CD4-positive, alpha-beta memory T cell (primary cell): Measurements from ENCODE around the gene GADD45G. TPM values are rescaled to one million over a fixed set of nuclear protein-coding genes. Genes with fewer than 3 reads are reported as not detected.
A peak's percentile ranks its signal among the peaks of the same experiment; 100 is the strongest.

Source experiments
- CTCF ChIA-PET: fragments of 350-600 bp; sonication (Branson Sonifier 250); formaldehyde crosslinking; loops from one replicate; lab custom pipeline; 2021; ENCODE audit warnings: inconsistent platforms; ENCODE audit not compliant: partially characterized antibody; lab: Charles Lee
- POLR2A ChIA-PET: fragments of 350-600 bp; sonication (Branson Sonifier 250); formaldehyde crosslinking; loops from one replicate; lab custom pipeline; 2021; ENCODE audit not compliant: partially characterized antibody; lab: Charles Lee
- DNase-seq, 5 donors: peaks; one replicate each; pipeline versions ENCODE4 v3.0.0 to v3.0.0-alpha.2; 2020 to 2022; ENCODE audit warnings: mixed read lengths in 1 of 5
- H3K27ac ChIP-seq: one replicate; pipeline ENCODE4 v1.7.0; 2013; ENCODE audit warnings: low read depth, low read length
- H3K27me3 ChIP-seq: 2 replicates; pipeline ENCODE4 v1.7.0; 2013; ENCODE audit warnings: mild to moderate bottlenecking, low read length, moderate library complexity; ENCODE audit not compliant: insufficient read depth
- H3K36me3 ChIP-seq: 2 replicates; pipeline ENCODE4 v1.7.0; 2013; ENCODE audit warnings: mild to moderate bottlenecking, low read length, moderate library complexity; ENCODE audit not compliant: insufficient read depth
- H3K4me1 ChIP-seq: 2 replicates; pipeline ENCODE4 v1.7.0; 2013; ENCODE audit warnings: mild to moderate bottlenecking, low read length, moderate library complexity; ENCODE audit not compliant: insufficient read depth
- H3K4me3 ChIP-seq, 2 donors: one replicate each; pipeline ENCODE4 v1.7.0; 2013; ENCODE audit warnings: low read length in 2 of 2, mild to moderate bottlenecking in 1 of 2
- H3K9me3 ChIP-seq, 2 donors: one replicate each; pipeline ENCODE4 v1.7.0; 2013; ENCODE audit warnings: low read length in 2 of 2, control low read depth in 1 of 2; ENCODE audit not compliant: control insufficient read depth in 1 of 2
- H3K27ac Mint-ChIP-seq, 7 donors: one replicate each; pipeline ENCODE4 v1.8.0; 2020 to 2021; ENCODE audit warnings: mixed read lengths in 7 of 7, mild to moderate bottlenecking in 6 of 7, inconsistent platforms in 3 of 7, moderate library complexity in 3 of 7
- H3K27me3 Mint-ChIP-seq, 2 donors: one replicate each; pipeline ENCODE4 v1.8.0; 2020 to 2021; ENCODE audit warnings: mixed read lengths in 2 of 2
- H3K36me3 Mint-ChIP-seq, 2 donors: one replicate each; pipeline ENCODE4 v1.8.0; 2020 to 2021; ENCODE audit warnings: mixed read lengths in 2 of 2, inconsistent platforms in 1 of 2, mild to moderate bottlenecking in 1 of 2
- H3K4me1 Mint-ChIP-seq, 4 donors: one replicate each; pipeline ENCODE4 v1.8.0; 2020 to 2021; ENCODE audit warnings: mixed read lengths in 4 of 4, mild to moderate bottlenecking in 1 of 4
- H3K4me3 Mint-ChIP-seq, 8 donors: one replicate each; pipeline ENCODE4 v1.8.0; 2020 to 2021; ENCODE audit warnings: mixed read lengths in 8 of 8, mild to moderate bottlenecking in 7 of 8, moderate library complexity in 6 of 8, inconsistent platforms in 3 of 8
- H3K9me3 Mint-ChIP-seq, 8 donors: one replicate each; pipeline ENCODE4 v1.8.0; 2020 to 2021; ENCODE audit warnings: mixed read lengths in 8 of 8, mild to moderate bottlenecking in 5 of 8, inconsistent platforms in 3 of 8, moderate library complexity in 1 of 8
- intact Hi-C: fragments of 100-400 bp; cut with micrococcal nuclease; formaldehyde crosslinking; loops from one replicate; pipeline ENCODE4 v1.15.1; 2023
- polyA plus RNA-seq, 2 donors: library from polyadenylated mRNA; unstranded; fragments of 300-500 nt; fragmentation: Illumina TruSeq; gene quantifications; one replicate each; pipeline ENCODE4 v1.2.3, GENCODE V29; 2021
- total RNA-seq, 2 experiments: library from RNA; stranded (reverse); gene quantifications; one replicate each; pipeline ENCODE4 v1.2.3, GENCODE V29; 2021

Gene GADD45G
- total and polyA plus RNA-seq, 4 experiments from 2014 or later = 0.96 to 2.9 (median 2.4) TPM; not detected in 1

- H3K4me3 ChIP-seq = no peak overlapping the region
- H3K27ac ChIP-seq = no peak overlapping the region
- H3K4me3 Mint-ChIP-seq = no peak overlapping the region
- ChIA-PET CTCF (interaction anchor here (1.1 to 6.3 kb wide), 18 partner anchors 116 to 1272 kb away, joined by 3 to 107 read pairs (median 4); no protein-coding TSS in a partner anchor), POLR2A (interaction anchor here (1.3 to 1.6 kb wide), 2 partner anchors 12 to 504 kb away, joined by 4 read pairs; no protein-coding TSS in a partner anchor)
- peaks cover 0 to 2% of the 10 kb centered on the region in 2 donors for H3K27me3 Mint-ChIP-seq
- H3K4me1 ChIP-seq = peaks cover 9% of the 10 kb centered on the region
- no peaks in the 10 kb centered on the region for H3K36me3 Mint-ChIP-seq
- no peak overlapping the region for H3K27ac Mint-ChIP-seq
- no peaks in the 10 kb centered on the region for H3K36me3 ChIP-seq
- no peak for DNase-seq
- peaks cover 5 to 10% (median 8%) of the 10 kb centered on the region in 4 donors for H3K4me1 Mint-ChIP-seq
- H3K9me3 ChIP-seq = no peaks in the 10 kb centered on the region
- intact Hi-C loops = loop anchor here (1.0 to 2.0 kb wide), 4 partner anchors 325 to 1272 kb away; no protein-coding TSS in a partner anchor
- no peaks in the 10 kb centered on the region for H3K27me3 ChIP-seq
- H3K9me3 Mint-ChIP-seq = no peaks in the 10 kb centered on the region
Observed at GRCh38 chr9:89598926-89599325, 5.9 kb upstream of the GADD45G start.

GRCh38 chr9:89600831-89601230 is 4.0 kb upstream of the GADD45G start:
- ChIA-PET CTCF (interaction anchor here (0.7 to 7.6 kb wide), 19 partner anchors 7 to 1268 kb away, joined by 3 to 107 read pairs (median 5); no protein-coding TSS in a partner anchor), POLR2A (no interaction called here)
- H3K27me3 Mint-ChIP-seq = no peaks in the 10 kb centered on the region
- peaks cover 0 to 5% of the 10 kb centered on the region in 2 donors for H3K36me3 Mint-ChIP-seq
- Histone ChIP-seq H3K4me3 (no peak overlapping the region), H3K4me1 (peaks cover 19% of the 10 kb centered on the region), H3K9me3 (no peaks in the 10 kb centered on the region), H3K27ac (no peak overlapping the region), H3K36me3 (no peaks in the 10 kb centered on the region), H3K27me3 (no peaks in the 10 kb centered on the region)
- H3K4me1 Mint-ChIP-seq = peaks cover 9 to 28% (median 10%) of the 10 kb centered on the region in 4 donors
- DNase-seq = no peak
- H3K4me3 Mint-ChIP-seq = peak overlapping the region in 1 of 8 donors; percentile 40
- no peak overlapping the region for H3K27ac Mint-ChIP-seq
- intact Hi-C loops = loop anchor here (5.0 to 10.0 kb wide), 3 partner anchors 281 to 541 kb away; no protein-coding TSS in a partner anchor
- no peaks in the 10 kb centered on the region for H3K9me3 Mint-ChIP-seq

GRCh38 chr9:89601306-89601705 is 3.5 kb upstream of the GADD45G start:
- Histone ChIP-seq H3K9me3 (no peaks in the 10 kb centered on the region), H3K4me1 (peaks cover 24% of the 10 kb centered on the region), H3K4me3 (no peak overlapping the region), H3K27ac (no peak overlapping the region), H3K36me3 (no peaks in the 10 kb centered on the region), H3K27me3 (no peaks in the 10 kb centered on the region)
- no peaks in the 10 kb centered on the region for H3K27me3 Mint-ChIP-seq
- ChIA-PET CTCF (interaction anchor here (0.8 to 7.6 kb wide), 18 partner anchors 8 to 1268 kb away, joined by 3 to 107 read pairs (median 5); no protein-coding TSS in a partner anchor), POLR2A (interaction anchor here (0.8 kb wide), 1 partner anchor 501 kb away, joined by 3 read pairs; no protein-coding TSS in a partner anchor)
- H3K4me3 Mint-ChIP-seq = peak overlapping the region in 1 of 8 donors; percentile 40
- no peak for DNase-seq
- H3K36me3 Mint-ChIP-seq = peaks cover 0 to 5% of the 10 kb centered on the region in 2 donors
- H3K4me1 Mint-ChIP-seq = peaks cover 10 to 31% (median 11%) of the 10 kb centered on the region in 4 donors
- intact Hi-C loops = loop anchor here (5.0 to 10.0 kb wide), 3 partner anchors 281 to 541 kb away; no protein-coding TSS in a partner anchor
- no peak overlapping the region for H3K27ac Mint-ChIP-seq
- H3K9me3 Mint-ChIP-seq = no peaks in the 10 kb centered on the region

GRCh38 chr9:89601856-89602562 is 2.8 kb upstream of the GADD45G start:
- peaks cover 14 to 38% (median 17%) of the 10 kb centered on the region in 4 donors for H3K4me1 Mint-ChIP-seq
- H3K4me3 Mint-ChIP-seq = no peak overlapping the region
- ChIA-PET POLR2A (interaction anchor here (0.8 to 1.0 kb wide), 2 partner anchors 493 to 500 kb away, joined by 3 read pairs; no protein-coding TSS in a partner anchor), CTCF (interaction anchor here (0.8 to 7.6 kb wide), 28 partner anchors 7 to 1267 kb away, joined by 3 to 107 read pairs (median 5); no protein-coding TSS in a partner anchor)
- no peaks in the 10 kb centered on the region for H3K36me3 ChIP-seq
- H3K27ac Mint-ChIP-seq = peak overlapping the region in 1 of 7 donors; percentile 24
- H3K27ac ChIP-seq = no peak overlapping the region
- no peak overlapping the region for H3K4me3 ChIP-seq
- no peaks in the 10 kb centered on the region for H3K9me3 ChIP-seq
- peaks cover 31% of the 10 kb centered on the region for H3K4me1 ChIP-seq
- H3K27me3 ChIP-seq = no peaks in the 10 kb centered on the region
- no peaks in the 10 kb centered on the region for H3K9me3 Mint-ChIP-seq
- intact Hi-C loops = loop anchor here (2.0 to 10.0 kb wide), 4 partner anchors 280 to 617 kb away; no protein-coding TSS in a partner anchor
- no peaks in the 10 kb centered on the region for H3K27me3 Mint-ChIP-seq
- no peak for DNase-seq
- peaks cover 0 to 5% of the 10 kb centered on the region in 2 donors for H3K36me3 Mint-ChIP-seq

- H3K36me3 Mint-ChIP-seq = peaks cover 0 to 5% of the 10 kb centered on the region in 2 donors
- peak overlapping the region; percentile 77 to 97 (median 86) for H3K4me3 Mint-ChIP-seq
- CTCF ChIA-PET = interaction anchor here (0.6 to 7.6 kb wide), 43 partner anchors 9 to 1266 kb away, joined by 3 to 107 read pairs (median 5); no protein-coding TSS in a partner anchor
- peaks cover 35% of the 10 kb centered on the region for H3K4me1 ChIP-seq
- H3K9me3 Mint-ChIP-seq = no peaks in the 10 kb centered on the region
- POLR2A ChIA-PET = interaction anchor here (0.8 to 1.5 kb wide), 7 partner anchors 140 to 499 kb away, joined by 3 to 8 read pairs (median 3); no protein-coding TSS in a partner anchor
- no peak overlapping the region for H3K27ac ChIP-seq
- intact Hi-C loops = loop anchor here (1.0 to 10.0 kb wide), 9 partner anchors 140 to 1268 kb away; no protein-coding TSS in a partner anchor
- peak; percentile 85 to 87 (median 85) for DNase-seq
- no peaks in the 10 kb centered on the region for H3K27me3 Mint-ChIP-seq
- peak overlapping the region; percentile 54 to 98 (median 78) for H3K27ac Mint-ChIP-seq
- H3K36me3 ChIP-seq = no peaks in the 10 kb centered on the region
- no peaks in the 10 kb centered on the region for H3K27me3 ChIP-seq
- peaks cover 14 to 40% (median 17%) of the 10 kb centered on the region in 4 donors for H3K4me1 Mint-ChIP-seq
- no peaks in the 10 kb centered on the region for H3K9me3 ChIP-seq
- H3K4me3 ChIP-seq = peak overlapping the region; percentile 57 to 79
Observed at GRCh38 chr9:89602978-89603766, 1.6 kb upstream of the GADD45G start.

- peak; percentile 24 to 64 (median 41) for DNase-seq
- peak overlapping the region; percentile 85 to 97 (median 88) for H3K4me3 Mint-ChIP-seq
- no peaks in the 10 kb centered on the region for H3K27me3 Mint-ChIP-seq
- Histone ChIP-seq H3K27me3 (no peaks in the 10 kb centered on the region), H3K27ac (peak overlapping the region; percentile 57), H3K4me1 (peaks cover 35% of the 10 kb centered on the region), H3K9me3 (no peaks in the 10 kb centered on the region), H3K4me3 (peak overlapping the region; percentile 57 to 79), H3K36me3 (no peaks in the 10 kb centered on the region)
- H3K36me3 Mint-ChIP-seq = peaks cover 0 to 5% of the 10 kb centered on the region in 2 donors
- H3K27ac Mint-ChIP-seq = peak overlapping the region; percentile 60 to 98 (median 85)
- ChIA-PET CTCF (interaction anchor here (0.8 to 7.6 kb wide), 18 partner anchors 10 to 1265 kb away, joined by 3 to 107 read pairs (median 7); no protein-coding TSS in a partner anchor), POLR2A (interaction anchor here (0.8 to 2.5 kb wide), 7 partner anchors 80 to 498 kb away, joined by 3 to 19 read pairs (median 3); no protein-coding TSS in a partner anchor)
- intact Hi-C loops = loop anchor here (1.0 to 10.0 kb wide), 11 partner anchors 97 to 1267 kb away; partner anchors contain the start of gene CKS2
- H3K9me3 Mint-ChIP-seq = no peaks in the 10 kb centered on the region
- peaks cover 14 to 40% (median 17%) of the 10 kb centered on the region in 4 donors for H3K4me1 Mint-ChIP-seq
Observed at GRCh38 chr9:89603767-89604665, 796 bp upstream of the GADD45G start.
